ENCODE results near the gene SLC25A43.
"Not testable (repeated sequence)": the region's sequence is repeated elsewhere in the genome, so short reads cannot be mapped to it uniquely, and the experiment has no call there.

Gene SLC25A43

DNA sequence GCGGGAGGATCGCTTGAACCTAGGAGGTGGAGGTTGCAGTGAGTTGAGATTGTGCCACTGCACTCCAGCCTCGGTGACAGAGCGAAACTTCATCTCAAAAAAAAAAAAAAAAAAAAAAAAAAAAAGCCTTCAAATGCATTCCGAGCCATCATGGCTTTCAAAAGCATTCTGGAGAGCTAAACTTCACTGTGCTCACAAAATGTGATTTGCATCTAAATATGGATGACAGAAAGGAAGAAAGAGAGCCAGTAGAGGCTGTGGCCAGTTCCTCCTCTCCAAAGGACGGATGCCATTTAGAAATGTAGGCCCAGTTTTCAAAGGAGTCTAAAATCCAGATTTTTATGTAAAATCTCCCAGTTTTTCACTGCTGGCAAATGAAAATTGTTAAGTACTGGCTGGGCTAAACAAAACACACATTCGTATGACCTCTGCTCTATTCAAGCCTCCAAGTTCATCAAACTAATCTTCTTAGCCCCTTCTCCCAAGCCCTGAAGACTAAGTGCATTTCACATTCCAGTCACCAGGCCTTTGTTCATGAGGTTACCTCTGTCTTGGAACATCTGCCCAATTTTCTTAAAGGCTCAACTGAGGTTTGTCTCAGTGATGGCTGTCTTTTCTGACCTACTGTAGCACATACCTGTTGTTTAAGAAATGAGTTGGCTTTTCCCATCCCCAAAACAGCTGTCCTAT is 22.0 kb downstream of the SLC25A43 start:
- TF ChIP-seq CTCF (IDR thresholded peaks at IDR 0.05; ENCODE audit: borderline replicate concordance, insufficient read depth, low read depth, low read length) = no peak
- no peak overlapping the region for H3K4me3 ChIP-seq (ENCODE audit: low read depth, low read length)

GRCh38 chrX:119423631-119424030 is 24.5 kb downstream of the SLC25A43 start:
- TF ChIP-seq CTCF (IDR thresholded peaks at IDR 0.05; ENCODE audit: borderline replicate concordance, insufficient read depth, low read depth, low read length) = no peak
- H3K4me3 ChIP-seq (ENCODE audit: low read depth, low read length) = no peak overlapping the region

DNA sequence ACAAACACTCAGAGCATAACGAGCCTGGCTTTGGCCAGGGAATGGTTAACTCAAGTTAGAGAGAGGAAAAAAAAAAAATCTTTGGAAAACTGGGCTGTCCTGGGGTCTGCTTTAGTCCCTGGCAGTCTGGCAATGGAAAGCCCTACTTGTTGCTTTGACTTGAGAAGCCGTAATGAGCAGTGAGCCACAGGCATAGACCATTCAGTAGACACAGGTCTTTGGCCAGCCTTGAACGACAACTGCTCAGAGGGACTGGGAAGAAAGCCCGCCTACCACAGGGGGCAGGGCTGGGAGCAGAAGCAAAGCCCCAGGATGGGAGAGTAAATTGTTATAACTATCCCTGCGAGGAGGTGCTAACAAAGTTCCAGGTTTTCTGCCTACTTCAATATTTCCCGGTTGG is 25.9 kb downstream of the SLC25A43 start:
- TF ChIP-seq CTCF (IDR thresholded peaks at IDR 0.05; ENCODE audit: borderline replicate concordance, insufficient read depth, low read depth, low read length) = no peak
- no peak overlapping the region for H3K4me3 ChIP-seq (ENCODE audit: low read depth, low read length)

- H3K4me3 ChIP-seq (ENCODE audit: low read depth, low read length) = peak overlapping the region; percentile 2
- TF ChIP-seq CTCF (IDR thresholded peaks at IDR 0.05; ENCODE audit: borderline replicate concordance, insufficient read depth, low read depth, low read length) = no peak
Measured at GRCh38 chrX:119427024-119427794, 28.1 kb downstream of the SLC25A43 start.

GRCh38 chrX:119427795-119428185 is 28.7 kb downstream of the SLC25A43 start:
- no peak for TF ChIP-seq CTCF (IDR thresholded peaks at IDR 0.05; ENCODE audit: borderline replicate concordance, insufficient read depth, low read depth, low read length)
- no peak overlapping the region for H3K4me3 ChIP-seq (ENCODE audit: low read depth, low read length)

- no peak overlapping the region for H3K4me3 ChIP-seq (ENCODE audit: low read depth, low read length)
- no peak for TF ChIP-seq CTCF (IDR thresholded peaks at IDR 0.05; ENCODE audit: borderline replicate concordance, insufficient read depth, low read depth, low read length)
Measured at GRCh38 chrX:119429471-119429870, 30.3 kb downstream of the SLC25A43 start.

GRCh38 chrX:119441295-119441694 is 42.2 kb downstream of the SLC25A43 start:
- H3K4me3 ChIP-seq (ENCODE audit: low read depth, low read length) = not testable (repeated sequence)
